ENCODE results near the gene NAGLU. TPM values are rescaled to one million over a fixed set of nuclear protein-coding genes. Genes with fewer than 3 reads are reported as not detected.

NAGLU gene
- total RNA-seq, 1 donor from 2014 or later: 22.2 TPM

DNA sequence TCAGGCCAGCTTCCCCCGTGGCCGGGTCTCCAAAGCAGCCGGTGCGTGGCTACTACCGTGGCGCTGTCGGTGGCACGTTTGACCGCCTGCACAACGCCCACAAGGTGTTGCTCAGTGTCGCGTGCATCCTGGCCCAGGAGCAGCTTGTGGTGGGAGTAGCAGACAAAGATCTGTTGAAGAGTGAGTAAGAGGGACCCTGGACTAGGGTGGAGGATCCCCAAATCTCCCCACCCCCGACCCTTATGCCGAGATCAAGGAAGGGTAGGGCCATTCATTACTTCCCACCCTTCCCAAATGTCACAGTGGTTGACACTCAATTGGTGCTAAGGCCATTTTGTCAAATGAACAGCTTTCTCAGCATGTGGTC lies 27.1 kb downstream of the NAGLU start:
- intact Hi-C loops (cut with micrococcal nuclease): loop anchor here (2.0 to 10.0 kb wide), 2 partner anchors 14 to 922 kb away; partner anchors contain the start of genes DHX8 and PSMC3IP

DNA sequence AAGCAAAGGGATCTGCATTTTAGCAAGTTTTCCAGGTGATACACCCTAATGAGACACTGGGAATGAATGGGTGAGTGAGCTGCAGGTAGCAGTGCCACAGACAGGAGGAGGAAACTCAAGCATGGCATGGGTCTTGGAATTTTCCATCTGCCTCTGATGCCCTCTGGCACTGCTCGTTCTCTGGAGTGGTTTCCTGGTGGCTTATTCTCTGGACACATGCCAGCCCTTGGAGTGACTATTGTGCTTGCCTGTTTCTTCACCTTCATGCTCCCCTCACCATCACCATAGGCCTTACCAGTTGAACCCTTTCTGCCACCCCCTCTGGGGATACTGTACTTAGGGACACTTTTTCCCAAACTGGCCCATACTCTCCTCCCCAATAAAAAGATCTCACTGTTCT lies 27.5 kb downstream of the NAGLU start:
- intact Hi-C loops (cut with micrococcal nuclease): loop anchor here (2.0 to 10.0 kb wide), 2 partner anchors 13 to 921 kb away; partner anchors contain the start of genes DHX8 and PSMC3IP

DNA sequence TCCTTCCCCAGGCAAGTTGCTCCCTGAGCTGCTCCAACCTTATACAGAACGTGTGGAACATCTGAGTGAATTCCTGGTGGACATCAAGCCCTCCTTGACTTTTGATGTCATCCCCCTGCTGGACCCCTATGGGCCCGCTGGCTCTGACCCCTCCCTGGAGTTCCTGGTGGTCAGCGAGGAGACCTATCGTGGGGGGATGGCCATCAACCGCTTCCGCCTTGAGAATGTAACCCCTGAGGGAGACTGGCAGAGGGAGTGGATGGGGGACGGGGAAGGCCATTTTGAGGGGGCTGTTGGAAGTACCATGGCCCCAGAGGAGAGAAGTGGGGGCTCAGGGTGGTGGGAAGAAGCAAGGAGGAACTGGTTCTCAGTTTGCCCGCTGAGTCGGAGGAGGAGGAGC lies 27.9 kb downstream of the NAGLU start:
- intact Hi-C loops (cut with micrococcal nuclease): loop anchor here (2.0 to 10.0 kb wide), 2 partner anchors 13 to 921 kb away; partner anchors contain the start of genes DHX8 and PSMC3IP

DNA sequence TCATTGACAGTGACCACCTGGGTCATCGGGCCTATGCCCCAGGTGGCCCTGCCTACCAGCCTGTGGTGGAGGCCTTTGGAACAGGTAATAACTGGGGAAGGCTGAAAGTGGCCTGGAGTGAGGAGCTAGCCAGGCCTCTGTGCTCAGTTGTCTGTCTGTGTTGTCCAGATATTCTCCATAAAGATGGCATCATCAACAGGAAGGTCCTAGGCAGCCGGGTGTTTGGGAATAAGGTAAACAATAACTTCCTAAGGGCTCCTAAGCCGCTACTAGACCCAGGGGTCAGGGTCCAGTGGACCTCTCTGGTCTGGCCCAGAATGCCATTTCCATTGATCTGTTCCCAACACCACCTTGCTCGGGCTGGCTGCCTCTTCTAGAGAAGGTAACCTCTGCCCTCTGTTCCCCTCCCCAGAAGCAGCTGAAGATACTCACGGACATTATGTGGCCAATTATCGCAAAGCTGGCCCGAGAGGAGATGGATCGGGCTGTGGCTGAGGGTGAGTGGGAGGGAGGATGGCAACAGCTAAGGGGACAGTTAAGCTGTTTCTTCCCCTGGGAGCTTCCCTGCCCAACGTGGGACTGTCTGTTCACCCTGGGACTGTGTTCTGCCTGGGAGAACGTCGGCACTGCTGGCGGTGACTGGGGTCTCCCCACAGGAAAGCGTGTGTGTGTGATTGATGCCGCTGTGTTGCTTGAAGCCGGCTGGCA lies 28.9 kb downstream of the NAGLU start:
- intact Hi-C loops (cut with micrococcal nuclease): loop anchor here (10.0 kb wide), 1 partner anchor 920 kb away; the partner anchor contains the start of gene DHX8

DNA sequence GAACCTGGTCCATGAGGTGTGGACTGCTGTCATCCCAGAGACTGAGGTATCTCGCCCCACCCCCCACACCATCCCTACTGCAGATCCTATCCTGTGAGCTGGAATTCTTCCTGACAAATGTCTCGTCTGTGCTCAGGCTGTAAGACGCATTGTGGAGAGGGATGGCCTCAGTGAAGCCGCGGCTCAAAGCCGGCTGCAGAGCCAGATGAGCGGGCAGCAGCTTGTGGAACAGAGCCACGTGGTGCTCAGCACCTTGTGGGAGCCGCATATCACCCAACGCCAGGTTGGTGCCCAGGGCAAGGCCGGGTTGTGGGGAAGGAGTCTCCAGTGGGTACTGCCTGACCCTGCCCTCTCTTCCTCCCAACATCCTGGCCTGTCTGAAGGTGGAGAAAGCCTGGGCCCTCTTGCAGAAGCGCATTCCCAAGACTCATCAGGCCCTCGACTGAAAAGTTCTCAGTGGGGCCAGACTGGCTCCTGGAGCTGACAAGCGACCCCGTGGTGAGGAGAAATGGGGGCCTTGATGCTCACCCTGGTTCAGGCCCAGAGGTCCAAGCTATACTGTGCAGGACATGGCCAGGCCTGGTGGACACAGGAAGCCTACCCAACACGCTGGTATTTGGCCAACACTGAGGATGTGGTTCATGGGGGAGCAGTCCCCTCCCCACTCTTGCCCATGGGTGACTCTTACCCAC lies 29.6 kb downstream of the NAGLU start:
- intact Hi-C loops (cut with micrococcal nuclease): loop anchor here (10.0 kb wide), 1 partner anchor 919 kb away; the partner anchor contains the start of gene DHX8

DNA sequence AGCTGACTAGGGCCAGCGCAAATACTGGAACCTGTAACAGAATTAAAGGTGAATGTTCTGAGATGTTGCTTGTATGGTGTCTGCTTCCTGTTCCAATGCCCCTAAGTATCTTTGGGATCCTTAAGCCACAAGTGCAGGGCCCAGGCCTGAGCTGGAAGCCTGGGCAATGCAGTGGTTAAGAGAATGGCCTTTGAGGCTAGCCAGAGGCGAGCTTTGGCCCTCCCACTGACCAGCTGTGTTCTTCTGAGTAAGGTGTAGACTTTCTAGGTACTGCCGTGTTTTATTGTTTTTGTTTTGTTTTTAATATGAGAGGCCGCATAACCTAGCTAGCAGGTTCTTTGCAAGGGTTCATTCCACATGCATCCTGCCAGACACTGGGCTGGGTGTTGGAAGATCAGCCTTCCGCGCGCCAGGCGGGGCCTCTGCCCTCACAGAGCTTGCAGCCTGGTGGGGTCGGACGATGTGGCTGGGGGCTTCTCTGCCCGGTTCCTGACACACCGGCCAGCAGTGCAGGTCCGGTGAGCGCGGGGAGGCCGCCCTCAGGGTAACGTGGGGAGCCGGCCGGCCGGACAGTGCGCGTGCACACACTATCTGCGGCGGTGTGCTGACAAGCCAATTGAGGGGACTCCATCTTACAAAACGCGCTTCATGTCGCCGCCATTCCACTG lies 30.3 kb downstream of the NAGLU start:
- intact Hi-C loops (cut with micrococcal nuclease): loop anchor here (10.0 kb wide), 1 partner anchor 918 kb away; the partner anchor contains the start of gene DHX8

DNA sequence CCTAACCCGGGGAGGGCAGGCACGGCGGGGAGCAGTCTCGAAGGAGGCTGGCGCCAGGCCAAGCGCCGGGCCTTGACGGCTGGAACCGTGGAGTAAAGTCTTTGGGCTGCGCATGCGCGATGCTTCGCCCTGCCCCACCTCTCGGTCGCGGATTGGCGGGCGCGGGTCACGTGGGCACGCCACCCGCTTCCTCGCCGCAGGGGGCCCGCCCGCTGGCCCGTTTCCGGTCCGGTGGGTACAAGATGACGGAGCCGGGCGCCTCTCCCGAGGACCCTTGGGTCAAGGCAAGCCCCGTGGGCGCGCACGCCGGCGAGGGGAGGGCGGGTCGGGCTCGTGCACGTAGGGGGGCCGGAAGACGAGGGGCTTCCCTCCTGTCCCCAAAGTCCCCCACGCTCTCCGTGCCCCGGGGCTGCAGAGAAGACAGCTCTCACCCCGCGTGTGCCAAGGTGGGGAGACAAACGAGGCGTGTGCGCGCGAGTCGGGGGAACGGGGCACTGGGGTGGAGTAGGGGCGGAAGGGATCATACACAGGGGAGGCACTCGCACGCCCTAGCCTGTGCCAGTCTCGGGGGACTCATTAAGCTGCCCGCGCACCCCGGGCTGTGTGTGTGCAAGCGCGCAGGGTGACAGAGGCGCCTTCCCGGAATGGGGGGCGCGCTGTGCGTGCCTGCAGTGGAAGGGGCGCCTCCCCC lies 31.0 kb downstream of the NAGLU start, which contains the start of gene MLX:
MLX (plus strand) TSS at position 218 of the 691 bp plus-strand sequence; CDS start at position 243, 25 bp downstream.
- intact Hi-C loops (cut with micrococcal nuclease): loop anchor here (1.0 to 10.0 kb wide), 3 partner anchors 10 to 918 kb away; partner anchors contain the start of genes DHX8, PSMC3IP, RETREG3 and TUBG1

DNA sequence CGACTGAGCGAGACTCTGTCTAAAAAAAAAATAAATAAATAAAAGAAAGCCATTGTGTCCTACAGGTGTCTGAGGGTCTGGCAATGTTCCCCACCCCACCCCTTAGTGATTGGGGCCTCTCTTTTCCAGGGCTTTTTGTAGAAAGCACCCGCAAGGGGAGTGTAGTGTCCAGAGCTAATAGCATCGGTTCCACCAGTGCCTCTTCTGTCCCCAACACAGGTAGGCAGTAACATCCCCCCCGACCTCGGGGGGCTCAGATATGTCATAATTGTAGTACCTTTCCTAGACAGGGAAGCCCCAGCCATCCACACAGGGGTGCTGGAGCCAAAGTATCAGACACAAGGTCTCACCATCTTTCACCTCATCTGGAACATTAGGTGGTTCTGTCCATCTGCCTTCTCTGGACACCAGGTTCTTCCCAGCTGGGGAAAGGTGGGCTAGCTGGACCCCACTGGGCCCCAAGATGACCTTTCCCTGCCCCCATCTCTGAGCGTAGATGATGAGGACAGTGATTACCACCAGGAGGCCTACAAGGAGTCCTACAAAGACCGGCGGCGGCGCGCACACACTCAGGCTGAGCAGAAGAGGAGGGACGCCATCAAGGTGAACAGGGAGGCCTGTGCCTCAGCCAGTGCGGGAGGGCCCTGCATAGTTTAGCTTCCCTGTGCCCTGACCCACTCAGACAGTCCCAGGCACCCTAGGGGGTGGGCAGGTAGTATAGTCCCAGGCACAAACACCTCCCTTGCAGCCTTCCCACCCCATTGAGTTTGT lies 32.5 kb downstream of the NAGLU start:
- intact Hi-C loops (cut with micrococcal nuclease): loop anchor here (10.0 kb wide), 1 partner anchor 916 kb away; the partner anchor contains the start of gene DHX8

DNA sequence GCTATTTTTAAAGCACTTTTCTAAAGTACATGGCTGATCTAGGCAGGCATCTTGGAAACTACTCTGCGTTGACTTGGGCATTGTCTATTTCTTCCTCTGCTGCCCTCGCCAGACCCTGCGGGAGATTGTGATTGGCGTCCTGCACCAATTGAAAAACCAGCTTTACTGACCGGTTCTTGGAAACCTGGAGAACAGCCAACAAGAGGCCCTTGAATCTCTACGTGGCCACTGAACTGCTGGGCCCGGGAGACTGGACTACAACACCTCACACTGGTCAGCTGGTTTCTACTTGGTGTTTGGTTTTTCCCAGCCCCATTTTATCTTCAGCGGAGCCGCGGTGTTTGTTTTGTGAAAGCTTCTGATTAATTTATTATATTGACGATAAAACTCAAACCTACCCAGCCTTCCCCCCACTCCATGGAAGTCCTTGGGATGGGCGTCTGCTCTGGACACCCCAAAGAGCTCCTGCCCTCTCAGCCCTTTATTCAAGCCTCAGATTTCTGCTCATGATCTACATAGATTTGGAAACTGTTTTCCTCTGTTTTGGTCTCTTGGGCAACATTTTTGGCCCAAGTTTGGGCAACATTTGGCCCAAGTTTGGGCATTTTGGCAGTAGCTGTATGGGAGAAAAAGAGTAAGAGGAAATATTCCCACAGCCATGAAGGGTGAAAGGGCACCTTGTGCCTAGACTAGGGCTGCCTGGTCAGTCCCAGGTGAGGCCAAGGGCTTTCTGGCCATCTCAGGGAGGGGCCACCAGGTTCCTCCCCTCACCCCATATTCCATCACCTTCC lies 35.6 kb downstream of the NAGLU start:
- intact Hi-C loops (cut with micrococcal nuclease): loop anchor here (10.0 kb wide), 1 partner anchor 793 kb away; no protein-coding TSS in a partner anchor

DNA sequence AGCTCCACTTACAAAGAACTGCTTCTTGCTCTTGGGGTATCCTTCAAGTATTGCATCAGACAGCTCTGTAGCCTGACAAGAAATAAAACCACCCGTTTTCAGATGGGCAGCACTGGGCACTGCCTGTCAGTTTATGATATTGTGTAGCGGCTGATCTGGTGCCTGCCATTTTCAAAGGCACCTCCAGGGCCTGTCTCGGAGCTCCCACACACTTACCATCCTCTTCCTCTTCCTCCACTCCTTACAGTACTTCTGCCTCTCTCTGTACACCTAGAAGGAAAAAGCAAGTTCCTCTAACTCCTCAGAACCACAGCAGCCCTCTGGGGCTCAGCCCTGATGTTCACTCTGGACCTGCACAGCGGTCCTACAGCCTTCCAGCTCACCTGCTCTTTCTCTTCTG lies 37.1 kb downstream of the NAGLU start:
- intact Hi-C loops (cut with micrococcal nuclease): loop anchor here (10.0 kb wide), 1 partner anchor 792 kb away; no protein-coding TSS in a partner anchor

DNA sequence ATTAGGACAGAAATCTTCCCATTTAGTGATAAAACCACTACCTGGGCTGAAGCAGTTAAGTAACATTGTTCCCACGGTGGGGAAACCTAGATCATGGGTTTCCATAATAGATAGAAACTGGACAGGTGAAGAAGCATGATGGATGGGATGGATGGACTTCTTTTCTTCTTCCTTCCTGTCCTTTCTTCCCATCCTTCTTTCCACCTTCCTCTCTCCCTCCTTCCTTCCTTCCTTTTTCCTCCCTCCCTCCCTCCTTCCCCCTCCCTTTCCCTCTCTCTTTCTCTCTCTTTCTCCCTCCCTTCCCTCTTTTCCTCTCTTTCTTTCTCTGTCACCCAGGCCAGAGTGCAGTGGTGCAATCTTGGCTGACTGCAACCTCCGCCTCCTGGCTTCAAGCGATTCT lies 38.4 kb downstream of the NAGLU start:
- intact Hi-C loops (cut with micrococcal nuclease): loop anchor here (10.0 kb wide), 1 partner anchor 790 kb away; no protein-coding TSS in a partner anchor

DNA sequence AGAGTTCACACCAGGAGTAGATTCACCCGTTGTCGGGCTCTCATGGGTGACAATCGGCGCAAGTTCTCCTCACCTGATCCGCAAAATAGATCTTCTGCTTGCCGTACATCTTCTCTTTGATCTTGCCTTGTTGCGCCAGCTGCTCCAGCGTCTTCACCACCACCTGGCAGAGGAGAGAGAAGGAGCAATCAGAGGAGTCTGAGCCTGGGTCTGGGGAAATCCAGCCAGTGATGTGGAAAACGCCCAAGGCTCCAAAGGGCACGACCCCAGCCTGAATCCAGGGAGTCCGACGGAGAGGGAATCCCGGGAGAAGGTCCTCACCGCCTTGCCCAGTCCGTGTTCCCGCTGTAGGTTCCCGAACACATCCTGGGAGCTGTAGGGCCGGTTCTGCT lies 41.1 kb downstream of the NAGLU start:
- intact Hi-C loops (cut with micrococcal nuclease): loop anchor here (1.0 to 10.0 kb wide), 8 partner anchors 10 to 788 kb away; partner anchors contain the start of genes COASY, EZH1, MLX and NAGLU

DNA sequence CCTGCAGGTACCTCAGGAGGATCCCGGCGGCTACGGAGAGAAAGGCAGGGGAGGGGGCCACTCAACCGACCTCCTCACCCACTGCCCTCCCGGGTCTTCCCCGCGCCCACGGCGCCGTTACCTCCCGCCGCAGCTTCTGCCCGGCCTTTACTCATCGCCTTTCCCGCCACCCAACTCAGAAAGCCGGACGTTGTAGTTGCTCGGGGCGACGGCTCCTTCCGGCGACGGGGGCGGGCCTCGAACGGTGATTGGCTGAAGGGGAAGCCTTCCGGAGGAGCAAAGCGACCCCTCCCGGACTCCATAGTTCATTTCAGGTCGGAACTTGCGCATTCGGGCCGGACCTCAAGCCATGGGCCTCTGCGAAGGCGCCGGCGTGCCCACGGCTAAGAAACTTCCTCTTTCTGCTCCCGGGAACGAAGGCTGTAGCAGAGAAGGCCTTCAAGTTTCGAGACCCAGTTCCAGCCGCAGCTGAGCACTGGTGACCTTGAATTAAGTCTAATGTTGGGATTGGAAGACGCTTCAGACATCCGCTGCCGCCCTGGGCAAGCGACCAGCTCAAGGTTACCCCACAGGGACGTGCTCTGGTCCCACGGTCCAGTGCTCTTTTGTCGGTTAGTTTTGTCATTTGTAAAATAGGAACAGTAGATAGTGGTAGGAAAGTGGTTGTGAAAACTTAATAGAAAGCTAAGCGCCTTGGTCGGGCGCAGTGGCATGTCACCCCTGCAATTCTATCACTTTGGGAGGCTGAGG lies 41.7 kb downstream of the NAGLU start, which contains the start of gene PSMC3IP:
PSMC3IP (minus strand) TSS at position 198 of the 750 bp plus-strand sequence; CDS start at position 155, 43 bp downstream.
- intact Hi-C loops (cut with micrococcal nuclease): loop anchor here (1.0 to 10.0 kb wide), 11 partner anchors 10 to 787 kb away; partner anchors contain the start of genes COASY, EZH1, MLX and NAGLU

DNA sequence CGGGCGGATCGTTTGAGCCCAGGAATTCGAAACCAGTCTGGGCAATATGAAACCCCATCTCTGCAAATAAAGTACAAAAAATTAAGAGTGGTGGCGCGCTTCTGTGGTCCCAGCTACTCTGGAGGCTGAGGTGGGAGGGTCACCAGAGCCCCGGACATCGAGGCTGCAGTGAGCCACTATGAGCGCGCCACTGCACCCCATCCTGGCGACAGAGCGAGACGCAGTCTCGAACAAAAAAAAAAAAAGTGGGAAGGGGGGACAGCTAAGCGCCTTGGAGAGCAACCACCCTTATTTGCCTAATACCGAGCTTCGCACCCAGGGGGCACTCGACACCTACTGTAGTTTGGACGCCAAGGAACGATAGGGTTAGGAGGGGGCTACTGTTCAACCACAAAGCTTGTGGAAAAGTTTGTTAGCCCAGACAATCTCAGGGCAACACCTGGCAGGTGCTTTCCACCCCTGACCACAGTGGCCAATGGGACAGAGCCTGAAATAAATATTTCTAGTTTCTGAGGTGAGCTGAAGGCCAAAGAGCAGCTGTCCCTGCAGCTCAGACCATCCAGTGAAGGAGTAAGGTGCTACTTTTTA lies 42.3 kb downstream of the NAGLU start:
- intact Hi-C loops (cut with micrococcal nuclease): loop anchor here (1.0 to 10.0 kb wide), 4 partner anchors 101 to 786 kb away; no protein-coding TSS in a partner anchor

DNA sequence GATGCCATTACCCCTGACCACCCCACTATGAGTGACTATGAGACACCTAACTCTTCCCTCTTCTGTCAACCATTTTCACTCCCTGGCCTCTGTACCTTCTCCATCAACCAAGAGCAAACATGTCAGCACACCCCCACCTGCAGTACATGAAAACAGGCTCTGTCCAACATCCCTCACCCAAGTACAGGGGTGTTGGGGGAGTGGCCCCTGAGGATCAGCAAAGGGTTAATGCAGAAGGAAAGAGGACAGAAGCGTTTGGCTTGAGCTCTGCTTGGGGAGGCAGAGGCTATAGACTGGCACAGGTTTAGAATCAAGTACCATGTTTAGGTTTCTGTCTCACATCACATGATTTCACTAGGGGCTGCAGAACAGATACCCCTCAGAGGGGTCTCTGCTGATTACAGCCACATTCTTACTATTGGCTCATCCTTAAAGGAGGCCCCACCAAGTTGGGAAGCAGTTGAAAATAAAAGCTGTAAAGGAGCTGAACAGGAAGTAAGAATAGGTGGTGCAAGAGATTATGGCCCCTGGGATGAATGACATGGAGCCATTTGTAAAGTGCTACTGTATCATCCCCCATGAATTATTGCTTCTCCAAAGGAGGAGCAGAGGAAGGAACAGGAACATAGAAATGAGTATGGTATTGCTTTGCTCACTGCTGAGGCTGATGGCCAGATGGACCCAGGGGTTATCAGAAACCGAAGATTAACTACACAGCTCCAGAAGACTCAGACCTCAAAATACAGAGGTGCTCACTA lies 43.9 kb downstream of the NAGLU start:
- intact Hi-C loops (cut with micrococcal nuclease): loop anchor here (10.0 kb wide), 1 partner anchor 785 kb away; no protein-coding TSS in a partner anchor

DNA sequence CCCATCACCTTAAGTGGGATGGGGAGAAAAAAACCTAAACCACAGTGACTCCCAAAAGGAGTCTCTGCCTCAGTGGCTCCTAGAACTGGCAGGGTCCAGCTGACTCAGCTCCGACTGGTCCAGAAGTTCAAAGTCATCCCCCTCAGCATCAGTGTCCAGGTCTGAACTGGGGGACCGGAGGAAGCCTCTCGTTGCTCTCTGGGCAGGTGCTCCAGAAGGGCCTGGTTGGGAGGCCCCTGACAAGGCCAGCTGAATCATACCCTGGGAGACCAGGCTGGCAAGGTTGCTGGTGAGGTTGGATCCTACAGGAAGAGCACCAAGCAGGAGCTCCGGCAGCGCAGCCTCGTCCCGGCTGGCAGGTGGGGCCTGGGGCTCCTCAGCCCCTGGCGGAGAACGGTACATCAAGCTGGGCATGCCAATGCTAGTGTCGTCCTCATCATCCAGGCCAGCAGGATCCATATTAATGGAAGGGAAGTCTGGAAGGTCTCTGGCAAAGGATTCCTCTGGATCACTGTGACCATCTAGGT lies 45.8 kb downstream of the NAGLU start:
- intact Hi-C loops (cut with micrococcal nuclease): no loop called here
